DOHH2 (cell line): Measurements from ENCODE around the gene KCTD11.

Source experiments
- H3F3A ChIP-seq: fragments of 200-600 bp; sonication (generic), shearing (Covaris generic); 2 replicates; pipeline ENCODE4 v1.6.0; 2016; ENCODE audit warnings: antibody characterized with exemption, mild to moderate bottlenecking; ENCODE audit not compliant: control insufficient read depth, insufficient read depth
- H3K27ac ChIP-seq: fragments of 200-600 bp; sonication (generic); 2 replicates; pipeline ENCODE4 v1.5.1; 2014; ENCODE audit warnings: low read depth, mild to moderate bottlenecking, low read length, moderate library complexity
- H3K27me3 ChIP-seq: fragments of 200-600 bp; sonication (generic); 2 replicates; pipeline ENCODE4 v1.6.1; 2014; ENCODE audit warnings: mild to moderate bottlenecking, low read length, mixed read lengths; ENCODE audit not compliant: control insufficient read depth
- H3K36me3 ChIP-seq: fragments of 200-600 bp; sonication (generic); 2 replicates; pipeline ENCODE4 v1.6.1; 2014; ENCODE audit warnings: mild to moderate bottlenecking, low read length, moderate library complexity, mixed read lengths; ENCODE audit not compliant: control insufficient read depth
- H3K4me1 ChIP-seq: fragments of 200-600 bp; sonication (generic); 2 replicates; pipeline ENCODE4 v1.6.1; 2014; ENCODE audit warnings: mild to moderate bottlenecking, low read length, mixed read lengths; ENCODE audit not compliant: control insufficient read depth
- H3K4me2 ChIP-seq: fragments of 200-600 bp; sonication (generic); 2 replicates; pipeline ENCODE4 v1.6.0; 2014; ENCODE audit warnings: mild to moderate bottlenecking, low read length, moderate library complexity
- H3K4me3 ChIP-seq: fragments of 200-600 bp; sonication (generic); 2 replicates; pipeline ENCODE4 v1.5.1; 2014; ENCODE audit warnings: mild to moderate bottlenecking, low read length, mixed read lengths
- H3K79me2 ChIP-seq: fragments of 200-600 bp; sonication (generic); 2 replicates; pipeline ENCODE4 v1.6.1; 2014; ENCODE audit warnings: mild to moderate bottlenecking, low read length, mixed read lengths; ENCODE audit not compliant: control insufficient read depth
- H3K9me2 ChIP-seq: fragments of 200-600 bp; sonication (generic); replicated peaks from 2 replicates; pipeline ENCODE4 v1.6.1; 2014; ENCODE audit warnings: mild to moderate bottlenecking, low read length, mixed read lengths; ENCODE audit not compliant: control insufficient read depth
- H3K9me3 ChIP-seq: fragments of 200-600 bp; sonication (generic); 2 replicates; pipeline ENCODE4 v1.6.1; 2014; ENCODE audit warnings: antibody characterized with exemption, low read length, mixed read lengths; ENCODE audit not compliant: control insufficient read depth, insufficient read depth
- H4K20me1 ChIP-seq: fragments of 200-600 bp; sonication (generic); 2 replicates; pipeline ENCODE4 v1.6.0; 2014; ENCODE audit warnings: low read depth, mild to moderate bottlenecking, antibody characterized with exemption, low read length, moderate library complexity; ENCODE audit not compliant: control insufficient read depth, insufficient read depth
- EZH2phosphoT487 ChIP-seq: fragments of 200-600 bp; sonication (generic); IDR thresholded peaks from 2 replicates; pipeline ENCODE4 v1.6.1; 2017; ENCODE audit warnings: borderline replicate concordance, mild to moderate bottlenecking, antibody characterized with exemption, low read length, moderate library complexity, mixed read lengths
- TF ChIP-seq, protein P1 (sequence below): fragments of 200-600 bp; sonication (generic); IDR thresholded peaks from one replicate; pipeline ENCODE4 v1.5.1; 2014; ENCODE audit warnings: antibody characterized with exemption, mild to moderate bottlenecking, low read depth, low read length; ENCODE audit not compliant: poor library complexity, severe bottlenecking

Gene KCTD11

DNA sequence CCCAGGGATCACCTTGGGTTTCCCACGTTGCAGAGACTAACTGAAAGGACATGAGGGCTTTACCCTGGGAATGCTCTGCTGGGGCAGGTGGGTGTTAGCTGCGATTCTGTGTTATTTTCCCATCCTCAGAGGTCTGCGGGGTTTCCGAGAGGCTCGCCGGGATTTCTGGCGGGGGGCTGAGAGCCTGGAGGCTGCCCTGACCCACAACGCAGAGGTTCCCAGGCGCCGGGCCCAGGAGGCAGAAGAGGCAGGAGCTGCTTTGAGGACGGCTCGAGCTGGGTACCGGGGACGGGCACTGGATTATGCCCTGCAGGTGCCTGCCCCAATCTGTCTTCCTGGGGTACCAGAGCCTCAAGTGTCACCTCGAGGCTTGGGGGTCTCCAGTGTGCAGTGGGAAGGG is 8.7 kb upstream of the KCTD11 start:
- Histone ChIP-seq H3F3A (0 out of 2 replicates have a peak, but pooled peaks cover 4% of the 10 kb centered on the region), H3K9me2 (no peaks in the 10 kb centered on the region), H3K79me2 (peaks cover 9% of the 10 kb centered on the region), H4K20me1 (no peaks in the 10 kb centered on the region; the same call in 1 of the 2 replicates), H3K27ac (no peak overlapping the region), H3K9me3 (no peaks in the 10 kb centered on the region), H3K36me3 (peaks cover 62% of the 10 kb centered on the region), H3K27me3 (no peaks in the 10 kb centered on the region), H3K4me1 (peaks cover 6% of the 10 kb centered on the region), H3K4me2 (no peak overlapping the region), H3K4me3 (no peak overlapping the region)
- TF ChIP-seq EZH2phosphoT487, result no peak
- TF ChIP-seq, protein P1, sequence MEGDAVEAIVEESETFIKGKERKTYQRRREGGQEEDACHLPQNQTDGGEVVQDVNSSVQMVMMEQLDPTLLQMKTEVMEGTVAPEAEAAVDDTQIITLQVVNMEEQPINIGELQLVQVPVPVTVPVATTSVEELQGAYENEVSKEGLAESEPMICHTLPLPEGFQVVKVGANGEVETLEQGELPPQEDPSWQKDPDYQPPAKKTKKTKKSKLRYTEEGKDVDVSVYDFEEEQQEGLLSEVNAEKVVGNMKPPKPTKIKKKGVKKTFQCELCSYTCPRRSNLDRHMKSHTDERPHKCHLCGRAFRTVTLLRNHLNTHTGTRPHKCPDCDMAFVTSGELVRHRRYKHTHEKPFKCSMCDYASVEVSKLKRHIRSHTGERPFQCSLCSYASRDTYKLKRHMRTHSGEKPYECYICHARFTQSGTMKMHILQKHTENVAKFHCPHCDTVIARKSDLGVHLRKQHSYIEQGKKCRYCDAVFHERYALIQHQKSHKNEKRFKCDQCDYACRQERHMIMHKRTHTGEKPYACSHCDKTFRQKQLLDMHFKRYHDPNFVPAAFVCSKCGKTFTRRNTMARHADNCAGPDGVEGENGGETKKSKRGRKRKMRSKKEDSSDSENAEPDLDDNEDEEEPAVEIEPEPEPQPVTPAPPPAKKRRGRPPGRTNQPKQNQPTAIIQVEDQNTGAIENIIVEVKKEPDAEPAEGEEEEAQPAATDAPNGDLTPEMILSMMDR, result no peak

DNA sequence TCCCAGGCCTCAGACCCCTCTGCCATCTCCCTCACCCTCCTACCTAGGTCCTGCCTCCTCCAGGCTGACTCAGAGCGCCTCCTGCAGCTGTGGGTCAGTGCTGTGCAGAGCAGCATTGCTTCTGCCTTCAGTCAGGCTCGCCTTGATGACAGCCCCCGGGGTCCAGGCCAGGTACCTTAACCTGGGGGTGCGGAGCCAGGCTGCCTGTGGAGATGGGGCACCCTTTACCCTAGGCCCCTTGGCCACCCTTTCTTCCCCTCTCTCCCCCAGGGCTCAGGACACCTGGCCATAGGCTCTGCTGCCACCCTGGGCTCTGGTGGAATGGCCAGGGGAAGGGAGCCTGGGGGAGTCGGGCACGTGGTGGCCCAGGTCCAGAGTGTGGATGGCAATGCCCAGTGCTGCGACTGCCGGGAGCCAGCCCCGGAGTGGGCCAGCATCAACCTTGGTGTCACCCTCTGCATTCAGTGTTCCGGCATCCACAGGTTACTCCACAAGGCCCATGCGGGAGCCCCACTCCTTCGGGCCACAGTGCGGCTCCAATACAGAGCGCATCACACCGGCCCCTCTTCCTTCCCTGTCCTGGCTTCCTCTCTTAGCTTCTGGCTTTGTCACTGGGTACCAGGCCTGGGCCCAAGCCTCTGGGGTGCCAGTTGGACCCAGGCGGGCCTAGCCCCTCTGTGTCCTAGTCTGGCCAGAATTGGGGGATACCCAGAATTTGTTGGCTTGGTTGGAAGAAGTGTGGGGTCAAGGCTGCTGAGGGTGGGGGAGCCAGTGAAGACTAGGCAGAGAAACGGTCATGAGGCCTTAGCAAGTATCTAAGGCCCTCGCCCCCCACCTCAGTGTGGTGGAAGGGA is 5.0 kb upstream of the KCTD11 start:
- H3K36me3 ChIP-seq, result peaks cover 51% of the 10 kb centered on the region
- no peak overlapping the region for H3K4me2 ChIP-seq
- H3K27ac ChIP-seq, result no peak overlapping the region
- H3K4me3 ChIP-seq, result no peak overlapping the region
- H3K9me3 ChIP-seq, result no peaks in the 10 kb centered on the region
- H3K9me2 ChIP-seq, result no peaks in the 10 kb centered on the region
- H3F3A ChIP-seq, result peaks cover 4% of the 10 kb centered on the region; the same call in 1 of the 2 replicates
- no peak for TF ChIP-seq EZH2phosphoT487
- TF ChIP-seq, protein P1, result no peak
- no peaks in the 10 kb centered on the region for H3K27me3 ChIP-seq
- H3K79me2 ChIP-seq, result no peaks in the 10 kb centered on the region
- H4K20me1 ChIP-seq, result no peaks in the 10 kb centered on the region; the same call in 1 of the 2 replicates
- H3K4me1 ChIP-seq, result peaks cover 9% of the 10 kb centered on the region

- peaks cover 17% of the 10 kb centered on the region for H3K4me1 ChIP-seq
- TF ChIP-seq EZH2phosphoT487, result no peak
- TF ChIP-seq, protein P1, result no peak
- H4K20me1 ChIP-seq, result no peaks in the 10 kb centered on the region; the same call in 1 of the 2 replicates
- peaks cover 47% of the 10 kb centered on the region for H3K36me3 ChIP-seq
- H3K27me3 ChIP-seq, result no peaks in the 10 kb centered on the region
- H3K27ac ChIP-seq, result no peak overlapping the region
- H3K4me3 ChIP-seq, result no peak overlapping the region
- H3K9me2 ChIP-seq, result no peaks in the 10 kb centered on the region
- H3K79me2 ChIP-seq, result no peaks in the 10 kb centered on the region
- no peak overlapping the region for H3K4me2 ChIP-seq
- H3F3A ChIP-seq, result peaks cover 4% of the 10 kb centered on the region; the same call in 1 of the 2 replicates
- no peaks in the 10 kb centered on the region for H3K9me3 ChIP-seq
These were observed 4.1 kb upstream of the KCTD11 start for GRCh38 chr17:7347630-7348477.
